ENCODE measurements around the gene GALNTL6.

GRCh38 chr4:172555725-172556124, 742.5 kb downstream of the GALNTL6 start:
- no peak for TF ChIP-seq CTCF (IDR thresholded peaks at IDR 0.05; ENCODE audit: insufficient read depth, low read length, poor library complexity, severe bottlenecking)
- no peak for TF ChIP-seq EZH2phosphoT487 (conservative IDR thresholded peaks at IDR 0.05; ENCODE audit: low read length)
